DND-41 (cell line): Measurements from ENCODE around the gene PPP1R1B.

ENCODE experiments used
- ATAC-seq: fragments of 200-7000 bp; cut with Tn5 transposase; 3 replicates; pipeline ENCODE4 v1.9.1; 2021; ENCODE audit warnings: low read depth; ENCODE audit not compliant: insufficient read depth
- DNase-seq: peaks from one replicate; pipeline ENCODE4 v3.0.0-alpha.2; 2020
- H2AFZ ChIP-seq: 2 replicates; pipeline ENCODE4 v1.6.0; 2012; ENCODE audit warnings: low read depth, low read length
- H3K27ac ChIP-seq: 2 replicates; pipeline ENCODE4 v1.5.1; 2012; ENCODE audit warnings: low read length, inconsistent platforms
- H3K27me3 ChIP-seq: fragments of 200-600 bp; sonication (generic); 2 replicates; pipeline ENCODE4 v1.6.0; 2012; ENCODE audit warnings: low read length, mild to moderate bottlenecking, inconsistent platforms; ENCODE audit not compliant: insufficient read depth, poor library complexity
- H3K36me3 ChIP-seq: 2 replicates; pipeline ENCODE4 v1.5.1; 2012; ENCODE audit warnings: low read length, inconsistent platforms; ENCODE audit not compliant: insufficient read depth
- H3K4me1 ChIP-seq: 2 replicates; pipeline ENCODE4 v1.5.1; 2012; ENCODE audit warnings: mild to moderate bottlenecking, low read length; ENCODE audit not compliant: insufficient read depth
- H3K4me2 ChIP-seq: 2 replicates; pipeline ENCODE4 v1.6.0; 2012; ENCODE audit warnings: mild to moderate bottlenecking, moderate library complexity, low read length, inconsistent platforms; ENCODE audit not compliant: insufficient read depth
- H3K4me3 ChIP-seq, 2 experiments: fragments of 200-600 bp in 1 of 2; shearing (Covaris generic) in 1 of 2; 2 replicates each; pipeline ENCODE4 v1.5.1; 2012 to 2016; ENCODE audit warnings: inconsistent platforms in 2 of 2, low read length in 2 of 2, mild to moderate bottlenecking in 2 of 2, low read depth in 1 of 2, moderate library complexity in 1 of 2
- H3K79me2 ChIP-seq: 2 replicates; pipeline ENCODE4 v1.6.0; 2012; ENCODE audit warnings: low read length, inconsistent platforms; ENCODE audit not compliant: insufficient read depth
- H3K9ac ChIP-seq: 2 replicates; pipeline ENCODE4 v1.6.0; 2012; ENCODE audit warnings: low read depth, mild to moderate bottlenecking, inconsistent platforms, low read length, moderate library complexity
- H3K9me3 ChIP-seq: 2 replicates; pipeline ENCODE4 v1.5.1; 2012; ENCODE audit warnings: low read length, moderate library complexity, mild to moderate bottlenecking, inconsistent platforms; ENCODE audit not compliant: insufficient read depth, severe bottlenecking
- H4K20me1 ChIP-seq: 2 replicates; pipeline ENCODE4 v1.6.0; 2012; ENCODE audit warnings: low read length; ENCODE audit not compliant: insufficient read depth
- EZH2 ChIP-seq: IDR thresholded peaks from 3 replicates; pipeline ENCODE4 v1.6.1; 2012; ENCODE audit warnings: borderline replicate concordance, low read depth, mild to moderate bottlenecking, moderate library complexity, low read length, inconsistent platforms; ENCODE audit not compliant: severe bottlenecking
- TF ChIP-seq, protein P1 (sequence below): IDR thresholded peaks from 2 replicates; pipeline ENCODE4 v1.5.1; 2012; ENCODE audit warnings: borderline replicate concordance, low read length, moderate library complexity, mild to moderate bottlenecking; ENCODE audit not compliant: poor library complexity, severe bottlenecking; ENCODE audit errors: extremely low read depth

The PPP1R1B gene

DNA sequence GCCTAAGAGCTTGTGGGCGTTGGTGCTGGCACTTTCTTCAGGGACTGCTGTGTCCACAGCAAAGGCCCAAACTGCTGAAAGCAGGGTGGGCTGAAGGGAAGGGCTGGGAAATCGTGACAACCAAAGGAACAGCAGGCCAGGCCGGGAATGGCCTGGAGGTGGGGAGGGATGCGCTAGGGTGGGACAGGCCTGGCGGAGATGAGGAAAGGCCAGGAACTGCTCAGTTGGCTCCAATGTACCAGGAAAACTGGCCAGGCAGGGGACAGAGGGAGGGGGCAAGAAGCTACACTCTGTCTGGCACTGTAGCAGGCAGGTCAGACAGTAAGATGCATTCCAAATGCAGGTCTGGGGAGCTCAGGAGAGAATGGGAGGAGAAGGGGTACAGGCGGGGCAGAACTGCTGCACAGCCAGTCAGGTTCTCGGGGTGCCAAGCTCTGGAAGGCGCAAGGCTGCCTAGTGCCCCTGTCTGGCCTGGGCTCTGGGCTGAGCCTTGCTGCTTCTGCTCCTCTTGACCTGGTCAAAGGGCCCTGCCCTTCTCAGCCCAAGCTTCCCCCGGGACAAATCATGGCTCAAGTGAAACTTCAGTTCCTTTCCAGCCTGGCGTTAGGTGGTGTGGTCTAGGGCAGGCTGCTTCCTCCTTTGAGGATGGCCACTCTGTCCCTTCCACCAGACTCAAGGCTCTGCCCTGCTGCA is 48.8 kb downstream of the PPP1R1B start:
- Histone ChIP-seq H3K4me1 (peaks cover 10% of the 10 kb centered on the region), H3K27me3 (no peaks in the 10 kb centered on the region), H3K27ac (no peak overlapping the region), H3K4me2 (no peak overlapping the region), H3K9me3 (no peaks in the 10 kb centered on the region), H3K9ac (no peak overlapping the region), H2AFZ (no peak overlapping the region), H3K79me2 (no peaks in the 10 kb centered on the region), H3K36me3 (0 out of 2 replicates have a peak, but pooled peaks cover 5% of the 10 kb centered on the region), H4K20me1 (0 out of 2 replicates have a peak, but pooled peaks cover 3% of the 10 kb centered on the region), H3K4me3 (no peak overlapping the region)
- TF ChIP-seq, protein P1, sequence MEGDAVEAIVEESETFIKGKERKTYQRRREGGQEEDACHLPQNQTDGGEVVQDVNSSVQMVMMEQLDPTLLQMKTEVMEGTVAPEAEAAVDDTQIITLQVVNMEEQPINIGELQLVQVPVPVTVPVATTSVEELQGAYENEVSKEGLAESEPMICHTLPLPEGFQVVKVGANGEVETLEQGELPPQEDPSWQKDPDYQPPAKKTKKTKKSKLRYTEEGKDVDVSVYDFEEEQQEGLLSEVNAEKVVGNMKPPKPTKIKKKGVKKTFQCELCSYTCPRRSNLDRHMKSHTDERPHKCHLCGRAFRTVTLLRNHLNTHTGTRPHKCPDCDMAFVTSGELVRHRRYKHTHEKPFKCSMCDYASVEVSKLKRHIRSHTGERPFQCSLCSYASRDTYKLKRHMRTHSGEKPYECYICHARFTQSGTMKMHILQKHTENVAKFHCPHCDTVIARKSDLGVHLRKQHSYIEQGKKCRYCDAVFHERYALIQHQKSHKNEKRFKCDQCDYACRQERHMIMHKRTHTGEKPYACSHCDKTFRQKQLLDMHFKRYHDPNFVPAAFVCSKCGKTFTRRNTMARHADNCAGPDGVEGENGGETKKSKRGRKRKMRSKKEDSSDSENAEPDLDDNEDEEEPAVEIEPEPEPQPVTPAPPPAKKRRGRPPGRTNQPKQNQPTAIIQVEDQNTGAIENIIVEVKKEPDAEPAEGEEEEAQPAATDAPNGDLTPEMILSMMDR = no peak
- no peak for TF ChIP-seq EZH2
- no peak for DNase-seq
- ATAC-seq = no peak

DNA sequence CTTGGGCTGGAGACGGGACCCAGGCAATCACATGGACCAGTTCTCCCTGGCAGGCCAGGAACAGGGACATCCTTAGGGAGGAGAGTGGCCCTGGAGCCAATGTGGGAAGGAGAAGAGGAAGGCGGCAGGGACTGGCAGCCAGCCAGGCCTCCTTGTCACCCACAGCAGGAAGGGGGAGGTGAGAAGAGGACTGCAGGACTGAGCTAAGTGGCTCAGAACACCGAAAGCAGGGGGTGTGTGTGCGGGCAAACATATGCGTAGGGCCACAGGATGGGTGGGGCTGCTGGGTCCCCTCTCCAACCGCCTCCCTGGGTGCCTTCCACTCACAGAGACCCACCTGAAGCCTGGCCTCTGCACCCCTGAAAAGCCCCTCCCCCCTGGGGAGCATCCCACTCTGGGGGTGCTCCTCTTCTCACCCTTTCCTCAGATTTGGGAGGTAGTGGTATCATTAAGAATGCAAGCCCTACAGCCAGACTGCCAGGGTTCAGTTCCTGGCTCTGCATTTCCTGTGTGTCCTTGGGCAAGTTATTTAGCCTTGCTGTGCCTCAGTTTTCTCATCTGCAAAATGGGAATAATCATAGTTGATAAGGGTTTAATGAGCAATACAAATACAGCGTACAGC is 49.6 kb downstream of the PPP1R1B start:
- H3K9ac ChIP-seq = no peak overlapping the region
- H3K27me3 ChIP-seq = no peaks in the 10 kb centered on the region
- 0 out of 2 replicates have a peak, but pooled peaks cover 5% of the 10 kb centered on the region for H3K36me3 ChIP-seq
- H4K20me1 ChIP-seq = 0 out of 2 replicates have a peak, but pooled peaks cover 3% of the 10 kb centered on the region
- no peak overlapping the region for H3K4me2 ChIP-seq
- H2AFZ ChIP-seq = no peak overlapping the region
- H3K4me3 ChIP-seq = no peak overlapping the region
- H3K9me3 ChIP-seq = no peaks in the 10 kb centered on the region
- peaks cover 10% of the 10 kb centered on the region for H3K4me1 ChIP-seq
- ATAC-seq = no peak
- DNase-seq = peak; percentile 21
- H3K27ac ChIP-seq = no peak overlapping the region
- H3K79me2 ChIP-seq = no peaks in the 10 kb centered on the region
- TF ChIP-seq EZH2 = no peak
- TF ChIP-seq, protein P1 = no peak

DNA sequence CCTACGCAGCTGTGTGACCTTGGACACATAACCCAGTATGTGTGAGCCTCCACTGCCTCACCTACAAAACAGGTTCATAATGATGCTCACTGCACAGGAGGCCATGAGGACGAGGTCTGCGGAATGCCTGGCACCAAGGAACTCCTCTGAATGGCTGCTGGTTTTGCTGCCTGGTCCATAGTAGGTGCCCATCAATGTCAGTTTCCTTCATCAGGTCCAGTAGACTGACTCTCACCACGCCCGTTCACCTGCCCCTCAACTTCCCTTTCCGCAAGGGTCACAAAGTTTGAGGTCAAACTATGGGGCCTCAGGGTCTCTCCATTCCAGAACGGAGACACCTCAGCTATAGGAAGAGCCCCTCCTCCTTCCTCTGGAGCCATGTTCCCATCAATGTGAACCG is 50.3 kb downstream of the PPP1R1B start:
- ATAC-seq (no peak), DNase-seq (no peak)
- Histone ChIP-seq H3K36me3 (0 out of 2 replicates have a peak, but pooled peaks cover 5% of the 10 kb centered on the region), H3K4me2 (no peak overlapping the region), H3K27ac (no peak overlapping the region), H3K9ac (no peak overlapping the region), H4K20me1 (0 out of 2 replicates have a peak, but pooled peaks cover 3% of the 10 kb centered on the region), H3K27me3 (no peaks in the 10 kb centered on the region), H3K4me1 (peaks cover 10% of the 10 kb centered on the region), H2AFZ (no peak overlapping the region), H3K4me3 (no peak overlapping the region), H3K9me3 (no peaks in the 10 kb centered on the region), H3K79me2 (no peaks in the 10 kb centered on the region)
- no peak for TF ChIP-seq EZH2
- TF ChIP-seq, protein P1 = no peak
